Endodermal cell (in vitro differentiated cells): ENCODE measurements around the gene ZBTB16. TPM values are rescaled to one million over a fixed set of nuclear protein-coding genes. Genes with fewer than 3 reads are reported as not detected.
A peak's percentile ranks its signal among the peaks of the same experiment; 100 is the strongest.

Experiments used
- DNase-seq: peaks from one replicate; pipeline ENCODE4 v3.0.0-alpha.2; 2017
- H3K27ac ChIP-seq: 2 replicates; pipeline ENCODE4 v1.5.1; 2013; ENCODE audit warnings: mild to moderate bottlenecking, low read depth, low read length, moderate library complexity
- H3K27me3 ChIP-seq: 2 replicates; pipeline ENCODE4 v1.6.1; 2013; ENCODE audit warnings: mild to moderate bottlenecking, low read length, moderate library complexity; ENCODE audit not compliant: insufficient read depth, control insufficient read depth, poor library complexity, severe bottlenecking
- H3K36me3 ChIP-seq: 2 replicates; pipeline ENCODE4 v1.7.0; 2013; ENCODE audit warnings: mild to moderate bottlenecking, low read length, moderate library complexity; ENCODE audit not compliant: control insufficient read depth, insufficient read depth
- H3K4me1 ChIP-seq: one replicate; pipeline ENCODE4 v1.7.0; 2013; ENCODE audit warnings: low read length; ENCODE audit not compliant: control insufficient read depth, insufficient read depth
- H3K4me3 ChIP-seq: 2 replicates; pipeline ENCODE4 v1.5.1; 2013; ENCODE audit warnings: mild to moderate bottlenecking, low read length, moderate library complexity
- H3K9ac ChIP-seq: 2 replicates; pipeline ENCODE4 v1.6.1; 2013; ENCODE audit warnings: mild to moderate bottlenecking, low read length, moderate library complexity; ENCODE audit not compliant: poor library complexity, severe bottlenecking; ENCODE audit errors: extremely low read depth
- H3K9me3 ChIP-seq: 2 replicates; pipeline ENCODE4 v1.6.1; 2013; ENCODE audit warnings: mild to moderate bottlenecking, low read length, moderate library complexity; ENCODE audit not compliant: control insufficient read depth
- H3K27ac Mint-ChIP-seq: 2 replicates; pipeline ENCODE4 v1.8.0; 2020; ENCODE audit warnings: mixed read lengths
- H3K27me3 Mint-ChIP-seq: 2 replicates; pipeline ENCODE4 v1.8.0; 2021; ENCODE audit warnings: mild to moderate bottlenecking, mixed read lengths; ENCODE audit not compliant: insufficient read depth
- H3K36me3 Mint-ChIP-seq: 2 replicates; pipeline ENCODE4 v1.8.0; 2020; ENCODE audit warnings: low read depth, mixed read lengths
- H3K4me1 Mint-ChIP-seq: 2 replicates; pipeline ENCODE4 v1.8.0; 2020; ENCODE audit warnings: mixed read lengths
- H3K4me3 Mint-ChIP-seq: 2 replicates; pipeline ENCODE4 v1.8.0; 2020; ENCODE audit warnings: mild to moderate bottlenecking, moderate library complexity, mixed read lengths
- H3K9me3 Mint-ChIP-seq: 2 replicates; pipeline ENCODE4 v1.8.0; 2020; ENCODE audit warnings: mild to moderate bottlenecking, mixed read lengths
- WGBS, 2 experiments: methylation state at CpG; one replicate each; pipeline versions ENCODE4 v1.1.5 to v1.1.7; 2013; ENCODE audit warnings: missing lambda C conversion rate in 2 of 2, mixed read lengths in 1 of 2; ENCODE audit not compliant: insufficient coverage in 1 of 2, insufficient read length in 1 of 2; 5-methylcytosine and 5-hydroxymethylcytosine counted together
- total RNA-seq, 2 donors: library from RNA; stranded (reverse); fragmentation: NEBNext Ultra II Directional in 1 of 2; extraction: Animal tissue kit (Norgen Biotek cat#: 25700) in 1 of 2; gene quantifications; 2 replicates in 1 of 2; 3 replicates in 1 of 2; pipeline ENCODE4 v1.2.1, GENCODE V29; 2021
- TF ChIP-seq, protein P1 (sequence below): fragments of 200-600 bp; sonication (generic); conservative IDR thresholded peaks from 2 replicates; pipeline ENCODE4 v1.5.0; 2021; ENCODE audit warnings: antibody characterized with exemption, mild to moderate bottlenecking

Gene ZBTB16
- total RNA-seq, 2 donors from 2014 or later, result 4.1 to 5.8 TPM

DNA sequence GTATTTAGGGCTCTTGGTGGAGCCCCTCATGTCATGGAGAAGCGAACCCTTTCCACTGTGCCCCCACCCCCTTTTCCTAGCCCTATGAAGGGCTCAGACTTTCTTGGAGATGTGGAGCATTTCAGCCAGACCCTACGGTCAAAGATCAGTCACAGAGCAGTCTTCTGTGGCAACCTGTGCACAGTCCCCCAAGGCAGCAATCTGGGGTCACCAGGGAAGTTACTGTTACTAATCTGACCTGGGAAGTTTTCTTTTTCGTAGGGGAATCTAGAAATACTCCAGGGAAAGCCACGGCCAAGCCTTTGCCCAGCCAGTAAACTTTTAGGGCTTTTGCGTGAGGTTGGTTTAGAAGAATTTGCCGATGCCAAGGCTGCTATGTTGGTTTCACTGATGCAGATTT lies 50.6 kb downstream of the ZBTB16 start:
- Mint-ChIP-seq H3K36me3 (no peaks in the 10 kb centered on the region), H3K27ac (no peak overlapping the region), H3K27me3 (peaks cover 23% of the 10 kb centered on the region), H3K9me3 (no peaks in the 10 kb centered on the region), H3K4me1 (peaks cover 46% of the 10 kb centered on the region), H3K4me3 (no peak overlapping the region)
- Histone ChIP-seq H3K27ac (no peak overlapping the region), H3K4me1 (no peaks in the 10 kb centered on the region), H3K9me3 (no peaks in the 10 kb centered on the region), H3K9ac (no peak overlapping the region), H3K27me3 (peaks cover 4% of the 10 kb centered on the region), H3K36me3 (no peaks in the 10 kb centered on the region), H3K4me3 (no peak overlapping the region)
- DNase-seq, result no peak
- TF ChIP-seq, protein P1, sequence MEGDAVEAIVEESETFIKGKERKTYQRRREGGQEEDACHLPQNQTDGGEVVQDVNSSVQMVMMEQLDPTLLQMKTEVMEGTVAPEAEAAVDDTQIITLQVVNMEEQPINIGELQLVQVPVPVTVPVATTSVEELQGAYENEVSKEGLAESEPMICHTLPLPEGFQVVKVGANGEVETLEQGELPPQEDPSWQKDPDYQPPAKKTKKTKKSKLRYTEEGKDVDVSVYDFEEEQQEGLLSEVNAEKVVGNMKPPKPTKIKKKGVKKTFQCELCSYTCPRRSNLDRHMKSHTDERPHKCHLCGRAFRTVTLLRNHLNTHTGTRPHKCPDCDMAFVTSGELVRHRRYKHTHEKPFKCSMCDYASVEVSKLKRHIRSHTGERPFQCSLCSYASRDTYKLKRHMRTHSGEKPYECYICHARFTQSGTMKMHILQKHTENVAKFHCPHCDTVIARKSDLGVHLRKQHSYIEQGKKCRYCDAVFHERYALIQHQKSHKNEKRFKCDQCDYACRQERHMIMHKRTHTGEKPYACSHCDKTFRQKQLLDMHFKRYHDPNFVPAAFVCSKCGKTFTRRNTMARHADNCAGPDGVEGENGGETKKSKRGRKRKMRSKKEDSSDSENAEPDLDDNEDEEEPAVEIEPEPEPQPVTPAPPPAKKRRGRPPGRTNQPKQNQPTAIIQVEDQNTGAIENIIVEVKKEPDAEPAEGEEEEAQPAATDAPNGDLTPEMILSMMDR, result no peak
- WGBS, 2 experiments, result 93 to 98% methylated on average over 6 of the region's 6 CpGs

DNA sequence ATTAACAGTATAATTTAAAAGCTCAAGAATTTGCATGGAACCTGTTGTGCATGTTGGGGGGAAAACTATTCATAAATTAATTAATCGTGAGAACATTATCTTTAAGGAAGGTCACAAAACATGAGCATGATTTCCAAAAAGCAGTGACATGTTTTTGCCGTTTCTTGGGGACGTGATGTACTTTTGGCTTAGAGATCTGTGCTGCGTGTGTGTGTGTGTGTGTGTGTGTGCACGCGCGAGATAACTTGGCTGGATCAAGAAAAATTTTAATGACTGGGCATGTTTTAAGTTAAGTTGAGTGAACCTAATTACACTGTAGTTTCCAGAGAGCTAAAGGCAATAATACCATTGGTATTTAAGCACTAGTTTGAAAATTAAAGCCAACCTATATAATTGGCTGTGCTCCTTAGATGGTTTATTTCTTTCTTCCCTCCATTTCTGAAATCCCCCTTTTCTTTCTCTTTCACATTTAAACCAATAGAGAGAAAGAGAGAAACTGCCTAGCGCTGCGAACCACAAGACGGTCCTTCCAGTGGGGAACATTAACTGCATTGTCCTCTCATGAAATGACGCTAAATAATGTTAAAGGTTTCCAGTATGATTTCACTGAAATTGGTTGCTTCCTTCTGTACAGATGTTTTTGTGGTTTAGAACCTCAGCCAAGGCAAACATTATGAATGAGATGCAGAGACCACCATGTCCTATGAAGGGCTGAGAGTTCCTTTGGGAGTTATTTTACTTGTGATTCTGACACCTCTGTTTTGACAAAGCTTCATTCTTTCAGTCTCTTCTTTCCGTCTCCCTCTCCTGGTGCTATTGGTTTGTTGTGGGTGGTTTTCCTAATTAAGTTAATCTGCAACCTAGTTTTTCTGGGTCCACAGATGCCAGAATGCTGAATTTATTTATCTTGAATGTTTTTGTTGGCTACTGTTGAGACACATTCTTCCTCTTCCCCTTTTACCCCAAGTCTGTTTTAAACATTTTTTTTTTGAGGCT lies 51.7 kb downstream of the ZBTB16 start:
- DNase-seq, result no peak
- WGBS, 2 experiments, result 87 to 100% methylated on average over 3 to 12 of the region's 12 CpGs
- Mint-ChIP-seq H3K4me3 (no peak overlapping the region), H3K27me3 (peaks cover 27% of the 10 kb centered on the region), H3K27ac (no peak overlapping the region), H3K4me1 (peaks cover 51% of the 10 kb centered on the region), H3K36me3 (no peaks in the 10 kb centered on the region), H3K9me3 (no peaks in the 10 kb centered on the region)
- Histone ChIP-seq H3K4me1 (no peaks in the 10 kb centered on the region), H3K36me3 (no peaks in the 10 kb centered on the region), H3K27ac (no peak overlapping the region), H3K27me3 (peaks cover 4% of the 10 kb centered on the region), H3K4me3 (no peak overlapping the region), H3K9me3 (no peaks in the 10 kb centered on the region), H3K9ac (no peak overlapping the region)
- TF ChIP-seq, protein P1, result no peak

DNA sequence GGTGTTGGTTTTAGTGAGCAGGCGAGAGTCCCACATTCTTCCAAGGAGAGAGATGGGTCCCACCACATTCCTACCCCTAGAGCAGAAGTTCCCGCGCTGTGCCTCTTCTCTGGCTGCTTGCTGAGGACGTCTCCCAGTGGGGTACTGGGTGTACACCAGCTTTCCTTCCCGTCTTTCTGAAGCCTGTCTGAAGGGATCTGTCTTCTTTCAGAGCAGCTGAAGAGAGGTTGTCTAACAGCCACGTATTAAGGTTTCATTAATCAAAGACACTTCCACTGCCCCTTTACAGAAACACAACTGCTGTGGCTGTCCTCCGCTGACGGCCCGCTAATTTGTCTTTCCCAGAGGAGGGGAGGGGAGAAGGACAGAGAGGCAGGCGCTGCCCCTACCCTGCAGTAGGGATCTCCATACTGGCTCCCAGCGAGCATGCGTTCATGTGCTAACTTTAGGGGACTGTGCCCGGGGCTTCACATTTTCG lies 56.0 kb downstream of the ZBTB16 start:
- no peaks in the 10 kb centered on the region for H3K36me3 ChIP-seq
- H3K4me1 Mint-ChIP-seq, result peaks cover 48% of the 10 kb centered on the region
- H3K36me3 Mint-ChIP-seq, result no peaks in the 10 kb centered on the region
- peaks cover 4% of the 10 kb centered on the region for H3K27me3 ChIP-seq
- H3K9me3 ChIP-seq, result no peaks in the 10 kb centered on the region
- peaks cover 42% of the 10 kb centered on the region for H3K27me3 Mint-ChIP-seq
- no peak overlapping the region for H3K4me3 ChIP-seq
- 50 to 66% methylated on average over 2 to 14 of the region's 14 CpGs for WGBS, 2 experiments
- H3K4me3 Mint-ChIP-seq, result no peak overlapping the region
- H3K9ac ChIP-seq, result no peak overlapping the region
- TF ChIP-seq, protein P1, result peak; percentile 71
- peaks cover 10% of the 10 kb centered on the region for H3K9me3 Mint-ChIP-seq
- peak overlapping the region; percentile 76 for H3K27ac Mint-ChIP-seq
- peak; percentile 87 for DNase-seq
- H3K27ac ChIP-seq, result peak overlapping the region; percentile 67
- H3K4me1 ChIP-seq, result no peaks in the 10 kb centered on the region
